HEK293T (cell line): ENCODE measurements around the gene NLRP2B.

ENCODE experiments used
- CTCF ChIA-PET: fragments of 350-600 bp; formaldehyde crosslinking; extraction: SDS; loops from one replicate; lab custom pipeline; 2021; ENCODE audit warnings: antibody characterized with exemption, inconsistent platforms; lab: Yijun Ruan, JAX
- POLR2A ChIA-PET: fragments of 350-600 bp; formaldehyde crosslinking; extraction: SDS; loops from one replicate; lab custom pipeline; 2020; ENCODE audit warnings: antibody characterized with exemption, inconsistent platforms; lab: Yijun Ruan, JAX
- DNase-seq: peaks from one replicate; pipeline ENCODE4 v3.0.0; 2012; ENCODE audit warnings: mixed read lengths; ENCODE audit errors: extremely low spot score
- ARNT ChIP-seq: fragments of 450-650 bp; IDR thresholded peaks from 2 replicates; pipeline ENCODE4 v1.6.1; 2017; ENCODE audit warnings: mild to moderate bottlenecking
- BHLHE40 ChIP-seq: fragments of 450-650 bp; IDR thresholded peaks from 2 replicates; pipeline ENCODE4 v1.6.1; 2016; ENCODE audit warnings: mild to moderate bottlenecking, moderate library complexity, borderline replicate concordance
- CTBP1 ChIP-seq: fragments of 450-650 bp; IDR thresholded peaks from 2 replicates; pipeline ENCODE4 v1.6.1; 2016; ENCODE audit warnings: borderline replicate concordance
- ELF4 ChIP-seq: fragments of 450-650 bp; IDR thresholded peaks from 2 replicates; pipeline ENCODE4 v1.6.1; 2017; ENCODE audit warnings: antibody characterized with exemption
- FOXA1 ChIP-seq: fragments of 450-650 bp; IDR thresholded peaks from 2 replicates; pipeline ENCODE4 v1.6.1; 2016; ENCODE audit warnings: mild to moderate bottlenecking
- FOXK2 ChIP-seq: fragments of 450-650 bp; IDR thresholded peaks from 2 replicates; pipeline ENCODE4 v1.6.1; 2016; ENCODE audit warnings: mild to moderate bottlenecking
- FOXM1 ChIP-seq: fragments of 450-650 bp; IDR thresholded peaks from 2 replicates; pipeline ENCODE4 v1.6.1; 2017; ENCODE audit warnings: mild to moderate bottlenecking, borderline replicate concordance
- HDGF ChIP-seq: fragments of 450-650 bp; IDR thresholded peaks from 2 replicates; pipeline ENCODE4 v1.6.1; 2017; ENCODE audit warnings: antibody characterized with exemption, borderline replicate concordance
- L3MBTL2 ChIP-seq: fragments of 450-650 bp; conservative IDR thresholded peaks from 2 replicates; pipeline ENCODE4 v1.6.1; 2016; ENCODE audit warnings: mild to moderate bottlenecking
- LEF1 ChIP-seq: fragments of 450-650 bp; IDR thresholded peaks from 2 replicates; pipeline ENCODE4 v1.6.1; 2017; ENCODE audit warnings: mild to moderate bottlenecking, borderline replicate concordance
- NFRKB ChIP-seq: fragments of 450-650 bp; IDR thresholded peaks from 2 replicates; pipeline ENCODE4 v1.6.1; 2016; ENCODE audit warnings: mild to moderate bottlenecking, moderate library complexity
- PKNOX1 ChIP-seq: fragments of 450-650 bp; IDR thresholded peaks from 2 replicates; pipeline ENCODE4 v1.6.1; 2016
- SP1 ChIP-seq: fragments of 450-650 bp; IDR thresholded peaks from 2 replicates; pipeline ENCODE4 v1.6.1; 2017
- SUZ12 ChIP-seq: fragments of 450-650 bp; IDR thresholded peaks from 2 replicates; pipeline ENCODE4 v1.6.1; 2016; ENCODE audit warnings: mild to moderate bottlenecking
- TARDBP ChIP-seq: fragments of 450-650 bp; IDR thresholded peaks from 2 replicates; pipeline ENCODE4 v1.6.1; 2016
- ZNF384 ChIP-seq: fragments of 450-650 bp; IDR thresholded peaks from 2 replicates; pipeline ENCODE4 v1.6.1; 2016

The NLRP2B gene

GRCh38 chrX:57674861-57675260 is 5.2 kb downstream of the NLRP2B start:
- CTCF ChIA-PET: no interaction called here
- no peak for DNase-seq
- TF ChIP-seq ARNT (no peak), LEF1 (no peak), NFRKB (no peak), L3MBTL2 (no peak), HDGF (no peak)
- POLR2A ChIA-PET: no interaction called here

GRCh38 chrX:57669961-57670360 is 10.1 kb downstream of the NLRP2B start:
- TF ChIP-seq NFRKB (no peak), SUZ12 (no peak), BHLHE40 (no peak), FOXA1 (no peak), ARNT (no peak), LEF1 (no peak)
- ChIA-PET CTCF (no interaction called here), POLR2A (no interaction called here)
- no peak for DNase-seq

- TF ChIP-seq CTBP1: no peak
- TF ChIP-seq SP1: no peak
- no peak for TF ChIP-seq BHLHE40
- TF ChIP-seq SUZ12: no peak
- TF ChIP-seq TARDBP: no peak
- TF ChIP-seq LEF1: no peak
- TF ChIP-seq ELF4: no peak
- TF ChIP-seq HDGF: no peak
- TF ChIP-seq FOXM1: no peak
- no peak for DNase-seq
- ChIA-PET CTCF (no interaction called here), POLR2A (no interaction called here)
Observed at GRCh38 chrX:57667010-57667409, 13.1 kb downstream of the NLRP2B start.

GRCh38 chrX:57655065-57655464 is 25.0 kb downstream of the NLRP2B start:
- DNase-seq: no peak
- TF ChIP-seq BHLHE40: no peak
- no peak for TF ChIP-seq SUZ12
- no peak for TF ChIP-seq LEF1
- TF ChIP-seq FOXK2: no peak
- no peak for TF ChIP-seq ZNF384
- no peak for TF ChIP-seq FOXA1
- TF ChIP-seq ARNT: no peak
- TF ChIP-seq PKNOX1: no peak
- ChIA-PET POLR2A (no interaction called here), CTCF (no interaction called here)

- POLR2A ChIA-PET: no interaction called here
- CTCF ChIA-PET: no interaction called here
- no peak for TF ChIP-seq L3MBTL2
- DNase-seq: no peak
Observed at GRCh38 chrX:57652705-57653104, 27.4 kb downstream of the NLRP2B start.

- POLR2A ChIA-PET: no interaction called here
- CTCF ChIA-PET: no interaction called here
- DNase-seq: no peak
- no peak for TF ChIP-seq BHLHE40
- TF ChIP-seq ELF4: no peak
- TF ChIP-seq SUZ12: no peak
- no peak for TF ChIP-seq FOXK2
- no peak for TF ChIP-seq PKNOX1
- no peak for TF ChIP-seq SP1
- no peak for TF ChIP-seq NFRKB
- no peak for TF ChIP-seq ARNT
- no peak for TF ChIP-seq ZNF384
- TF ChIP-seq FOXM1: no peak
- no peak for TF ChIP-seq FOXA1
- no peak for TF ChIP-seq LEF1
- no peak for TF ChIP-seq TARDBP
- TF ChIP-seq CTBP1: no peak
- no peak for TF ChIP-seq L3MBTL2
- no peak for TF ChIP-seq HDGF
Observed at GRCh38 chrX:57651169-57651919, 28.7 kb downstream of the NLRP2B start.

GRCh38 chrX:57647020-57647419 is 33.0 kb downstream of the NLRP2B start:
- no peak for TF ChIP-seq HDGF
- TF ChIP-seq PKNOX1: no peak
- no peak for TF ChIP-seq ARNT
- no peak for TF ChIP-seq SUZ12
- no peak for TF ChIP-seq LEF1
- no peak for TF ChIP-seq SP1
- TF ChIP-seq BHLHE40: no peak
- TF ChIP-seq L3MBTL2: no peak
- no peak for TF ChIP-seq FOXA1
- TF ChIP-seq FOXM1: no peak
- no peak for TF ChIP-seq CTBP1
- TF ChIP-seq ZNF384: no peak
- no peak for TF ChIP-seq FOXK2
- no peak for TF ChIP-seq NFRKB
- no peak for DNase-seq
- CTCF ChIA-PET: interaction anchor here (0.5 kb wide), 1 partner anchor 699 kb away, joined by 3 read pairs; no protein-coding TSS in a partner anchor
- POLR2A ChIA-PET: no interaction called here
